Neural cell (in vitro differentiated cells): Measurements from ENCODE around the gene RELCH. TPM values are rescaled to one million over a fixed set of nuclear protein-coding genes. Genes with fewer than 3 reads are reported as not detected.

Source experiments
- H2AFZ ChIP-seq: fragments of 200-600, 300-800 bp; sonication (generic), shearing (Covaris generic); 2 replicates; pipeline ENCODE4 v1.6.0; 2014; ENCODE audit warnings: low read depth, mild to moderate bottlenecking, antibody characterized with exemption, low read length, moderate library complexity
- H3F3A ChIP-seq: fragments of 200-600 bp; shearing (Covaris generic); 2 replicates; pipeline ENCODE4 v1.6.1; 2016; ENCODE audit warnings: mild to moderate bottlenecking, moderate library complexity, mixed read lengths, antibody characterized with exemption, low read length; ENCODE audit not compliant: insufficient read depth, poor library complexity, severe bottlenecking
- H3K27ac ChIP-seq: fragments of 200-600, 300-800 bp; sonication (generic), shearing (Covaris generic); 2 replicates; pipeline ENCODE4 v1.5.1; 2014; ENCODE audit warnings: mild to moderate bottlenecking, low read length, moderate library complexity
- H3K27me3 ChIP-seq: fragments of 300-800, 200-600 bp; sonication (generic), shearing (Covaris generic); 2 replicates; pipeline ENCODE4 v1.6.0; 2014; ENCODE audit warnings: mild to moderate bottlenecking, low read depth, low read length, moderate library complexity; ENCODE audit not compliant: insufficient read depth
- H3K36me3 ChIP-seq: fragments of 300-800, 200-600 bp; sonication (generic), shearing (Covaris generic); 2 replicates; pipeline ENCODE4 v1.5.1; 2014; ENCODE audit warnings: mild to moderate bottlenecking, antibody characterized with exemption, low read length, moderate library complexity; ENCODE audit not compliant: insufficient read depth
- H3K4me2 ChIP-seq: fragments of 300-800, 200-600 bp; sonication (generic), shearing (Covaris generic); 2 replicates; pipeline ENCODE4 v1.6.0; 2014; ENCODE audit warnings: mild to moderate bottlenecking, low read length
- H3K4me3 ChIP-seq: fragments of 300-800, 200-600 bp; sonication (generic), shearing (Covaris generic); 2 replicates; pipeline ENCODE4 v1.5.1; 2014; ENCODE audit warnings: mild to moderate bottlenecking, low read length, moderate library complexity
- H3K79me2 ChIP-seq: fragments of 200-600 bp; shearing (Covaris generic); replicated peaks from 2 replicates; pipeline ENCODE4 v1.6.0; 2014; ENCODE audit warnings: mild to moderate bottlenecking, low read length, moderate library complexity; ENCODE audit not compliant: insufficient read depth
- H3K9ac ChIP-seq: fragments of 300-800, 200-600 bp; sonication (generic), shearing (Covaris generic); 2 replicates; pipeline ENCODE4 v1.6.1; 2016; ENCODE audit warnings: mild to moderate bottlenecking, low read length, mixed read lengths
- H3K9me2 ChIP-seq: fragments of 200-600 bp; shearing (Covaris generic); 2 replicates; pipeline ENCODE4 v1.6.1; 2016; ENCODE audit warnings: mild to moderate bottlenecking, low read length, mixed read lengths; ENCODE audit not compliant: insufficient read depth
- H3K9me3 ChIP-seq: fragments of 200-600, 300-800 bp; sonication (generic), shearing (Covaris generic); 2 replicates; pipeline ENCODE4 v1.6.1; 2016; ENCODE audit warnings: mild to moderate bottlenecking, mixed run types, low read length, moderate library complexity, mixed read lengths
- H4K20me1 ChIP-seq: fragments of 200-600 bp; shearing (Covaris generic); 2 replicates; pipeline ENCODE4 v1.6.1; 2016; ENCODE audit warnings: mild to moderate bottlenecking, mixed run types; ENCODE audit not compliant: insufficient read depth
- CTCF ChIP-seq: fragments of 450-650 bp; IDR thresholded peaks from 2 replicates; pipeline ENCODE4 v1.5.1; 2014; ENCODE audit warnings: antibody characterized with exemption, mild to moderate bottlenecking, moderate library complexity; ENCODE audit not compliant: poor library complexity, severe bottlenecking
- EP300 ChIP-seq: fragments of 450-650 bp; conservative IDR thresholded peaks from 2 replicates; pipeline ENCODE4 v1.6.1; 2014; ENCODE audit warnings: antibody characterized with exemption, mild to moderate bottlenecking, moderate library complexity; ENCODE audit not compliant: poor library complexity, severe bottlenecking
- EZH2 ChIP-seq: fragments of 200-600, 300-800 bp; shearing (Covaris generic), sonication (generic); IDR thresholded peaks from 2 replicates; pipeline ENCODE4 v1.6.1; 2014; ENCODE audit warnings: antibody characterized with exemption, low read length, borderline replicate concordance, mild to moderate bottlenecking; ENCODE audit not compliant: insufficient read depth, poor library complexity, severe bottlenecking
- MXI1 ChIP-seq: fragments of 450-650 bp; conservative IDR thresholded peaks from 2 replicates; pipeline ENCODE4 v1.6.1; 2014; ENCODE audit warnings: antibody characterized with exemption, mild to moderate bottlenecking; ENCODE audit not compliant: poor library complexity, severe bottlenecking
- POLR2AphosphoS5 ChIP-seq: IDR thresholded peaks from 2 replicates; pipeline ENCODE4 v1.6.1; 2012
- RAD21 ChIP-seq: fragments of 450-650 bp; conservative IDR thresholded peaks from 2 replicates; pipeline ENCODE4 v1.6.1; 2014; ENCODE audit warnings: antibody characterized with exemption, mild to moderate bottlenecking, moderate library complexity
- SMC3 ChIP-seq: fragments of 450-650 bp; conservative IDR thresholded peaks from 2 replicates; pipeline ENCODE4 v1.6.1; 2014; ENCODE audit warnings: antibody characterized with exemption, mild to moderate bottlenecking, moderate library complexity; ENCODE audit not compliant: poor library complexity
- TAF1 ChIP-seq: IDR thresholded peaks from 2 replicates; pipeline ENCODE4 v1.6.1; 2012; ENCODE audit warnings: low read depth
- polyA plus RNA-seq: library from polyadenylated mRNA; depleted of rRNA; stranded (reverse); fragments of >200 nt; gene quantifications from 2 replicates; pipeline ENCODE4 v1.2.3, GENCODE V29; 2014
- TF ChIP-seq, protein P1 (sequence below): IDR thresholded peaks from 2 replicates; pipeline ENCODE4 v1.6.1; 2012; ENCODE audit warnings: borderline replicate concordance

The RELCH gene
- polyA plus RNA-seq, 1 donor from 2014 or later: 80.2 TPM

GRCh38 chr18:62226047-62226446 lies 39.0 kb downstream of the RELCH start:
- H3F3A ChIP-seq: no peaks in the 10 kb centered on the region
- no peaks in the 10 kb centered on the region for H3K27me3 ChIP-seq
- H3K79me2 ChIP-seq: no peaks in the 10 kb centered on the region
- no peak overlapping the region for H3K27ac ChIP-seq
- H3K9ac ChIP-seq: no peak overlapping the region
- peaks cover 33% of the 10 kb centered on the region for H3K36me3 ChIP-seq
- TF ChIP-seq EZH2 (no peak), POLR2AphosphoS5 (no peak), MXI1 (no peak), TAF1 (no peak), SMC3 (no peak), RAD21 (no peak), EP300 (no peak), CTCF (no peak)
- TF ChIP-seq, protein P1, sequence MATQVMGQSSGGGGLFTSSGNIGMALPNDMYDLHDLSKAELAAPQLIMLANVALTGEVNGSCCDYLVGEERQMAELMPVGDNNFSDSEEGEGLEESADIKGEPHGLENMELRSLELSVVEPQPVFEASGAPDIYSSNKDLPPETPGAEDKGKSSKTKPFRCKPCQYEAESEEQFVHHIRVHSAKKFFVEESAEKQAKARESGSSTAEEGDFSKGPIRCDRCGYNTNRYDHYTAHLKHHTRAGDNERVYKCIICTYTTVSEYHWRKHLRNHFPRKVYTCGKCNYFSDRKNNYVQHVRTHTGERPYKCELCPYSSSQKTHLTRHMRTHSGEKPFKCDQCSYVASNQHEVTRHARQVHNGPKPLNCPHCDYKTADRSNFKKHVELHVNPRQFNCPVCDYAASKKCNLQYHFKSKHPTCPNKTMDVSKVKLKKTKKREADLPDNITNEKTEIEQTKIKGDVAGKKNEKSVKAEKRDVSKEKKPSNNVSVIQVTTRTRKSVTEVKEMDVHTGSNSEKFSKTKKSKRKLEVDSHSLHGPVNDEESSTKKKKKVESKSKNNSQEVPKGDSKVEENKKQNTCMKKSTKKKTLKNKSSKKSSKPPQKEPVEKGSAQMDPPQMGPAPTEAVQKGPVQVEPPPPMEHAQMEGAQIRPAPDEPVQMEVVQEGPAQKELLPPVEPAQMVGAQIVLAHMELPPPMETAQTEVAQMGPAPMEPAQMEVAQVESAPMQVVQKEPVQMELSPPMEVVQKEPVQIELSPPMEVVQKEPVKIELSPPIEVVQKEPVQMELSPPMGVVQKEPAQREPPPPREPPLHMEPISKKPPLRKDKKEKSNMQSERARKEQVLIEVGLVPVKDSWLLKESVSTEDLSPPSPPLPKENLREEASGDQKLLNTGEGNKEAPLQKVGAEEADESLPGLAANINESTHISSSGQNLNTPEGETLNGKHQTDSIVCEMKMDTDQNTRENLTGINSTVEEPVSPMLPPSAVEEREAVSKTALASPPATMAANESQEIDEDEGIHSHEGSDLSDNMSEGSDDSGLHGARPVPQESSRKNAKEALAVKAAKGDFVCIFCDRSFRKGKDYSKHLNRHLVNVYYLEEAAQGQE: no peak
- no peaks in the 10 kb centered on the region for H4K20me1 ChIP-seq
- no peaks in the 10 kb centered on the region for H3K9me3 ChIP-seq
- no peak overlapping the region for H3K4me3 ChIP-seq
- no peak overlapping the region for H2AFZ ChIP-seq
- H3K9me2 ChIP-seq: no peaks in the 10 kb centered on the region
- no peak overlapping the region for H3K4me2 ChIP-seq

DNA sequence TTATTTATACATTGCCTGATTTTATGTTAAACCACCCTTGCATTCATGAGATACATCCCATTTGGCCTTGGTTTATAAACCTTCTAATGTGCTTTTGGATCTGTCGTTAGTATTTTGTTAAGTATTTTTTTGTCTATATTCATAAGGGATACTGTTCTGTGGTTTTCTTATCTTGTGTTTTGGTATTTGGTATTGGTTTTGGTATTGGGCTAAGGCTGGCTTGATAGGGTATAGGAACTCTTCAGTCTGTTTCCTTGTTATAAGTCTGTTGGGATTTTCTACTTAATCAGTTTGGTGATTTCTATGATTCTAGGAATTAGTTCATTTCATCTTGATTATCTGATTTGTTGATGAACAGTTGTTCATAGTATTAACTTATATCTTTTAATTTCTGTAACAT lies 49.2 kb downstream of the RELCH start:
- Histone ChIP-seq H3K27me3 (no peaks in the 10 kb centered on the region), H3K9me3 (no peaks in the 10 kb centered on the region), H3K36me3 (peaks cover 13% of the 10 kb centered on the region), H4K20me1 (no peaks in the 10 kb centered on the region), H3F3A (no peaks in the 10 kb centered on the region), H3K4me3 (no peak overlapping the region), H3K9ac (no peak overlapping the region), H3K9me2 (no peaks in the 10 kb centered on the region), H3K4me2 (no peak overlapping the region), H2AFZ (no peak overlapping the region), H3K79me2 (no peaks in the 10 kb centered on the region), H3K27ac (no peak overlapping the region)
- TF ChIP-seq SMC3: no peak
- TF ChIP-seq TAF1: no peak
- TF ChIP-seq MXI1: no peak
- TF ChIP-seq POLR2AphosphoS5: no peak
- TF ChIP-seq, protein P1: no peak
- no peak for TF ChIP-seq EZH2
- TF ChIP-seq RAD21: no peak
- no peak for TF ChIP-seq EP300
- TF ChIP-seq CTCF: no peak
